ENCODE data around the gene ANO9.

- no peak for TF ChIP-seq POLR2A (IDR thresholded peaks at IDR 0.05)
- TF ChIP-seq, protein P1, sequence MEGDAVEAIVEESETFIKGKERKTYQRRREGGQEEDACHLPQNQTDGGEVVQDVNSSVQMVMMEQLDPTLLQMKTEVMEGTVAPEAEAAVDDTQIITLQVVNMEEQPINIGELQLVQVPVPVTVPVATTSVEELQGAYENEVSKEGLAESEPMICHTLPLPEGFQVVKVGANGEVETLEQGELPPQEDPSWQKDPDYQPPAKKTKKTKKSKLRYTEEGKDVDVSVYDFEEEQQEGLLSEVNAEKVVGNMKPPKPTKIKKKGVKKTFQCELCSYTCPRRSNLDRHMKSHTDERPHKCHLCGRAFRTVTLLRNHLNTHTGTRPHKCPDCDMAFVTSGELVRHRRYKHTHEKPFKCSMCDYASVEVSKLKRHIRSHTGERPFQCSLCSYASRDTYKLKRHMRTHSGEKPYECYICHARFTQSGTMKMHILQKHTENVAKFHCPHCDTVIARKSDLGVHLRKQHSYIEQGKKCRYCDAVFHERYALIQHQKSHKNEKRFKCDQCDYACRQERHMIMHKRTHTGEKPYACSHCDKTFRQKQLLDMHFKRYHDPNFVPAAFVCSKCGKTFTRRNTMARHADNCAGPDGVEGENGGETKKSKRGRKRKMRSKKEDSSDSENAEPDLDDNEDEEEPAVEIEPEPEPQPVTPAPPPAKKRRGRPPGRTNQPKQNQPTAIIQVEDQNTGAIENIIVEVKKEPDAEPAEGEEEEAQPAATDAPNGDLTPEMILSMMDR (IDR thresholded peaks at IDR 0.05), result no peak
These were observed 13.8 kb upstream of the ANO9 start for GRCh38 chr11:455566-456147.

Data from breast epithelium (tissue), 3 donors.